Measurements from ENCODE around the gene MT1HL1.

Gene MT1HL1

DNA sequence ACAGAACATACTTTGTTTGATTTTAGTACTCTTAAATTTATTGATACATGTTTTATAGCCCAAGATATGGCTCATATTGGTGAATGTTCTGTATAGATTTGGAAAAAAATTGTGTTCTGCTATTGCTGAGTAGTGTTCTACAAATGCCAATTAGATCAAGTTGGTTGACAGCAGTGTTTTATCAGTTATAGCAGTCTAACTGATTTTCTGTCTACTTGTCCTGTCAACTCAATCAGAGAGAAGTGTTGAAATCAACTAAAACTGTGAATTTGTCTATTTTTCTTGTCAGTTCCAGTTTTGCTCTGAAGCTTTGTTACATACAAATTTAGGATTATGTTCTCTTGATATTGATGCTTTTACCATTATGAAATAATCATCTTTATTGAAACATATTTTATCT lies 14.7 kb upstream of the MT1HL1 start:
- TF ChIP-seq, protein P1, sequence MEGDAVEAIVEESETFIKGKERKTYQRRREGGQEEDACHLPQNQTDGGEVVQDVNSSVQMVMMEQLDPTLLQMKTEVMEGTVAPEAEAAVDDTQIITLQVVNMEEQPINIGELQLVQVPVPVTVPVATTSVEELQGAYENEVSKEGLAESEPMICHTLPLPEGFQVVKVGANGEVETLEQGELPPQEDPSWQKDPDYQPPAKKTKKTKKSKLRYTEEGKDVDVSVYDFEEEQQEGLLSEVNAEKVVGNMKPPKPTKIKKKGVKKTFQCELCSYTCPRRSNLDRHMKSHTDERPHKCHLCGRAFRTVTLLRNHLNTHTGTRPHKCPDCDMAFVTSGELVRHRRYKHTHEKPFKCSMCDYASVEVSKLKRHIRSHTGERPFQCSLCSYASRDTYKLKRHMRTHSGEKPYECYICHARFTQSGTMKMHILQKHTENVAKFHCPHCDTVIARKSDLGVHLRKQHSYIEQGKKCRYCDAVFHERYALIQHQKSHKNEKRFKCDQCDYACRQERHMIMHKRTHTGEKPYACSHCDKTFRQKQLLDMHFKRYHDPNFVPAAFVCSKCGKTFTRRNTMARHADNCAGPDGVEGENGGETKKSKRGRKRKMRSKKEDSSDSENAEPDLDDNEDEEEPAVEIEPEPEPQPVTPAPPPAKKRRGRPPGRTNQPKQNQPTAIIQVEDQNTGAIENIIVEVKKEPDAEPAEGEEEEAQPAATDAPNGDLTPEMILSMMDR (IDR thresholded peaks at IDR 0.05; ENCODE audit: borderline replicate concordance, insufficient read depth, low read depth, low read length), result no peak
- no peak overlapping the region for H3K4me3 ChIP-seq (ENCODE audit: low read depth, low read length)

DNA sequence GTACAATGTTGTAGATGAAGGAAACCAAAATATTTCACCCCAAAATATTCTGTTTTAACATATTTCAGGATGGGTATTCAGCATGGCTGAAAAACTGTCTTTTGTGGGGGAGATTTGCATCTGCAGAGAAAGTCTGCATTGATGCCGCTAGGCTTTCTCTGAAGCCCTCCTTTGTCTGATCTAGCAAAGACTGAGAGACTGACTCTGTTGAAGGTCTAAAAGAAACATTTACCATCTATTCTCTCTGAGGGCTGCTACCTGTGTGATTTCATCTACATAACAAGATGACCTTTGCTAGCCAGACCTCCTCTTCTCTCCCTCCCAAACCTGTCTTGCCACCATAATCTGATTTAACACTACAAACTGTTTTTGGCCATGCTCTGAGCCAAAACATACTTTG lies 12.4 kb upstream of the MT1HL1 start:
- no peak overlapping the region for H3K4me3 ChIP-seq (ENCODE audit: low read depth, low read length)

DNA sequence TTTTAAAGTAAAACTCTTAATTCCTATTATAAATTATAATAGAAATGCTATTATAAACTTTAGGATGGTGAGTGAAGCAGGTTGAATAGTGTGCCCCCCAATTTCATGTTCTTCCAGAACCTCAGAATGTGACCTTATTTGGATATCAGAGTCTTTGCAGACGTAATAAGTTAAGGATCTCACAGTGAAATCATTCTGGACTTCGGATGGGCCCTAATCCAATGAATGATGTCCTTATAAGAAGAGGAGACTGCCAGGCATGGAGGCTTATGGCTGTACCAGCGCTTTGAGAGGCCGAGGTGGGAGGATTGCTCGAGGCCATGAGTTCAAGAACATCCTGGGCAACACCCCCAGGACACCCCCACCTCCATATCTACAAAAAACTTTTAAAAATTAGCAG lies 9.4 kb upstream of the MT1HL1 start:
- TF ChIP-seq, protein P1 (IDR thresholded peaks at IDR 0.05; ENCODE audit: borderline replicate concordance, insufficient read depth, low read depth, low read length), result no peak
- no peak overlapping the region for H3K4me3 ChIP-seq (ENCODE audit: low read depth, low read length)

More for the DNA sequence above, 12.4 kb upstream of the MT1HL1 start:
- TF ChIP-seq, protein P1 (IDR thresholded peaks at IDR 0.05; ENCODE audit: borderline replicate concordance, insufficient read depth, low read depth, low read length), result no peak

DNA sequence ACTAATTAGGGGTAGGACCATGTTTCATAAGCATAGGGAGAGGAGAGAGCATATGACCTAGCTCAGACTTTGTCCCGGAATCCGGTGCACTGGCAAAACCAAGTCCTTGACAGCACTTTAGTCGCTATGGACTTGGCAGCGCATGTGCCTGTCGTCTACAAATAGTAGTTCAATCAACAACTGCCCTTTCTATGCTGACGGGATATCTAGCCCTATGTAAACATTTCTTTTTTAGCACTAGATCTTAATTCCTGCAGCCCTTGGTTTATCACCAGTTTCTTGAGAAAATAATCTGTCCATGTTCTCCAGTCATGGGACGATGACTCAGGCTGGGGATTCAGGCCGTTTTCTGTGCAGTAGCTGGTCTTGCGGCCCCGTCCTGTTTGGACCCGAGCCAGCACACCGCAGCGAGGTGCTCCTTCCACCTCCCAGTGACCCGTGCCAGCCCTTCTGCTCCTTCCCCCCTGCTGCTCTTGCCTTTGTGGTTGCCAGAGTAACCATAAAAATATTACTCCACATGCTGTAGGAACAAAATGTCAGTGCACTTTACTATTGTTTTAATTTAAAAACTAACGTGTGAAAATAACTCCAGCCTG lies 8.6 kb upstream of the MT1HL1 start:
- TF ChIP-seq, protein P1 (IDR thresholded peaks at IDR 0.05; ENCODE audit: borderline replicate concordance, insufficient read depth, low read depth, low read length), result no peak

DNA sequence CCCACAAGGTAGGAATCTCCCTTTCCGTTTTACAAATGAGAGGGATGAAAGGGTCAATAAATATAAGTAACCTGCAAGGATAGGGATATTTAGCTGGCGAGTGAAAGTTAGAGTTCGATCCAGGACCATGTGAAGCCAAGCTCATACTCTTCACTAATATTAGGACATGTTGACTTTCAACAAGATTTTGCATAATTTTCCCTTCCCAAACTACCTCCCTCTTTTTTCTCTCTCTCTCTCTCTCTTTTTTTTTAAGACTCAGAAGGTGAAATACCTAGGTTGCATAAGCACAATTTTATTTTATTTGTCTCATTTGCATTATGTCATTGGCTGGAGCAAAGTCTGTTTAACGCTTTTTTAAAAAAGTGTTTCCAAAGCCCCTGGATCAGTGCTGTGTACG lies 8.1 kb upstream of the MT1HL1 start:
- H3K4me3 ChIP-seq (ENCODE audit: low read depth, low read length), result no peak overlapping the region
- TF ChIP-seq, protein P1 (IDR thresholded peaks at IDR 0.05; ENCODE audit: borderline replicate concordance, insufficient read depth, low read depth, low read length), result no peak

More for the DNA sequence above, 8.6 kb upstream of the MT1HL1 start:
- no peak overlapping the region for H3K4me3 ChIP-seq (ENCODE audit: low read depth, low read length)

DNA sequence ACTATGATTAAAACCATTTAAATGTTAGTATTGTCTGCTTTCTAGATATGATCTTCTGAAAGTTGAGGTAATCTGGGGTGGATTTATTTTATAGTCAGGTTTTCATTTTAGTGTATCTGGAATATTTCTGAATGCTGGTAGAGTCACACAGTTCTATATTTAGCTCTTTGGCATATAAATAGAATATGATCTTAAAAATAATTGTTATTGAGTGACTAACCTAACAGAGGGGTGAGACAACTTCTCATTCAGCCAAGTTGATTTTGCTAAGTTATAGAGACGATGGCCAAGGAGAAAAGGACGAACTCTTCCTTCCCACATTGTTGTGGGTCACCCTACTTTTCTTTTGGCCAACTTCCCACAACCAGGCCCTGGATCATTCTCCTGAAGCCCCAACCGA lies 7.2 kb upstream of the MT1HL1 start:
- TF ChIP-seq, protein P1 (IDR thresholded peaks at IDR 0.05; ENCODE audit: borderline replicate concordance, insufficient read depth, low read depth, low read length), result no peak
- H3K4me3 ChIP-seq (ENCODE audit: low read depth, low read length), result no peak overlapping the region

DNA sequence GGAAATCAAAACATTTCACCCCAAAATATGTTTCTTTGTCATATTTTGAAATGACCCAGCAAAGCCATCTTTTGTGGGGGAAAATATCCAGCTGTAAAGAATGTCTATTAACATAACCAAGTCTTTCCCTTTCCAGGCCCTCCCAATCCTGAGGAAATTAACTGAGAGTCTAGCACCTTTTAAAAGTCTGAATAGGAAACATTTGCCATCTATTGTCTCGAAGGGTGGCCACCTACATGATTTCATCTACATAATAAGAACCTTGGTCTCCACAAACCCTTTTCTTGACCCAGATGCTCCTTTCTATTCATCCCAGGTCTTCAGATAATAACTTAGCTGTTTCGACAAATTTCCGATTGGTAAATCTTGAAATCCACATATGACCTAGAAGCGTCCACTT lies 5.4 kb upstream of the MT1HL1 start:
- TF ChIP-seq, protein P1 (IDR thresholded peaks at IDR 0.05; ENCODE audit: borderline replicate concordance, insufficient read depth, low read depth, low read length), result no peak
- H3K4me3 ChIP-seq (ENCODE audit: low read depth, low read length), result no peak overlapping the region

Measured in GM12875 (cell line).